Endothelial cell of umbilical vein (primary cell): Measurements from ENCODE around the gene SON.

Experiments used
- FOS ChIP-seq: IDR thresholded peaks from 2 replicates; pipeline ENCODE4 v1.6.1; 2011; ENCODE audit warnings: mild to moderate bottlenecking, low read length, moderate library complexity, borderline replicate concordance; ENCODE audit not compliant: insufficient read depth
- JUN ChIP-seq: IDR thresholded peaks from 2 replicates; pipeline ENCODE4 v1.6.1; 2011; ENCODE audit warnings: borderline replicate concordance, low read depth; ENCODE audit not compliant: insufficient read length, insufficient read depth
- MAX ChIP-seq: IDR thresholded peaks from 2 replicates; pipeline ENCODE4 v1.6.1; 2011; ENCODE audit not compliant: insufficient read depth, insufficient read length
- POLR2A ChIP-seq: IDR thresholded peaks from 2 replicates; pipeline ENCODE4 v1.6.1; 2012; ENCODE audit warnings: low read depth, mild to moderate bottlenecking, control low read depth, low read length
- POLR2AphosphoS5 ChIP-seq: IDR thresholded peaks from 2 replicates; pipeline ENCODE4 v1.6.1; 2012; ENCODE audit warnings: low read depth, mild to moderate bottlenecking, control low read depth, low read length, moderate library complexity; ENCODE audit not compliant: insufficient read depth
- TF ChIP-seq, protein P1 (sequence below), 2 donors: IDR thresholded peaks; 1 replicate in 1 of 2; 2 replicates in 1 of 2; pipeline ENCODE4 v1.5.1; 2011; ENCODE audit warnings: low read length in 2 of 2, mild to moderate bottlenecking in 2 of 2, moderate library complexity in 2 of 2, control low read depth in 1 of 2, inconsistent platforms in 1 of 2, low read depth in 1 of 2; ENCODE audit not compliant: insufficient read depth in 1 of 2; ENCODE audit errors: extremely low read depth in 1 of 2

- TF ChIP-seq, protein P1, sequence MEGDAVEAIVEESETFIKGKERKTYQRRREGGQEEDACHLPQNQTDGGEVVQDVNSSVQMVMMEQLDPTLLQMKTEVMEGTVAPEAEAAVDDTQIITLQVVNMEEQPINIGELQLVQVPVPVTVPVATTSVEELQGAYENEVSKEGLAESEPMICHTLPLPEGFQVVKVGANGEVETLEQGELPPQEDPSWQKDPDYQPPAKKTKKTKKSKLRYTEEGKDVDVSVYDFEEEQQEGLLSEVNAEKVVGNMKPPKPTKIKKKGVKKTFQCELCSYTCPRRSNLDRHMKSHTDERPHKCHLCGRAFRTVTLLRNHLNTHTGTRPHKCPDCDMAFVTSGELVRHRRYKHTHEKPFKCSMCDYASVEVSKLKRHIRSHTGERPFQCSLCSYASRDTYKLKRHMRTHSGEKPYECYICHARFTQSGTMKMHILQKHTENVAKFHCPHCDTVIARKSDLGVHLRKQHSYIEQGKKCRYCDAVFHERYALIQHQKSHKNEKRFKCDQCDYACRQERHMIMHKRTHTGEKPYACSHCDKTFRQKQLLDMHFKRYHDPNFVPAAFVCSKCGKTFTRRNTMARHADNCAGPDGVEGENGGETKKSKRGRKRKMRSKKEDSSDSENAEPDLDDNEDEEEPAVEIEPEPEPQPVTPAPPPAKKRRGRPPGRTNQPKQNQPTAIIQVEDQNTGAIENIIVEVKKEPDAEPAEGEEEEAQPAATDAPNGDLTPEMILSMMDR (IDR thresholded peaks at IDR 0.05; ENCODE audit: extremely low read depth in 1 of 2, insufficient read depth in 1 of 2, low read depth in 1 of 2, low read length in 2 of 2), result no peak
- TF ChIP-seq JUN, result no peak
- TF ChIP-seq POLR2A, result no peak
- no peak for TF ChIP-seq FOS
- no peak for TF ChIP-seq MAX
- TF ChIP-seq POLR2AphosphoS5, result no peak
Observed at GRCh38 chr21:33546086-33546485, 3.2 kb downstream of the SON start.
